Chondrocyte (in vitro differentiated cells): ENCODE measurements around the gene CDK14. TPM values are rescaled to one million over a fixed set of nuclear protein-coding genes. Genes with fewer than 3 reads are reported as not detected.

ENCODE experiments used
- DNase-seq: peaks from one replicate; pipeline ENCODE4 v3.0.0; 2021; ENCODE audit warnings: mixed read lengths, low spot score
- H3K27ac Mint-ChIP-seq: one replicate; pipeline ENCODE4 v1.8.0; 2021; ENCODE audit warnings: mild to moderate bottlenecking, moderate library complexity, mixed read lengths; ENCODE audit not compliant: unreplicated experiment
- H3K27me3 Mint-ChIP-seq: 2 replicates; pipeline ENCODE4 v1.8.0; 2021; ENCODE audit warnings: low read depth, mixed read lengths
- H3K36me3 Mint-ChIP-seq: 2 replicates; pipeline ENCODE4 v1.8.0; 2021; ENCODE audit warnings: low read depth, mixed read lengths
- H3K4me1 Mint-ChIP-seq: 2 replicates; pipeline ENCODE4 v1.8.0; 2021; ENCODE audit warnings: low read depth, mild to moderate bottlenecking, mixed read lengths
- H3K4me3 Mint-ChIP-seq: one replicate; pipeline ENCODE4 v1.8.0; 2021; ENCODE audit warnings: mild to moderate bottlenecking, moderate library complexity, mixed read lengths; ENCODE audit not compliant: unreplicated experiment
- H3K9me3 Mint-ChIP-seq: 2 replicates; pipeline ENCODE4 v1.8.0; 2021; ENCODE audit warnings: low read depth, mixed read lengths
- CTCF ChIP-seq: fragments of 200-600 bp; sonication (generic); IDR thresholded peaks from 2 replicates; pipeline ENCODE4 v1.5.0; 2021; ENCODE audit warnings: antibody characterized with exemption, mild to moderate bottlenecking, moderate library complexity
- total RNA-seq: library from RNA; stranded (reverse); gene quantifications from 3 replicates; pipeline ENCODE4 v1.2.1, GENCODE V29; 2021

The CDK14 gene
- total RNA-seq, 1 donor from 2014 or later, result 61.4 TPM

GRCh38 chr7:90821961-90822620 is 226.0 kb downstream of the CDK14 start:
- Mint-ChIP-seq H3K9me3 (peaks cover 10% of the 10 kb centered on the region), H3K4me3 (no peak overlapping the region), H3K27ac (no peak overlapping the region), H3K36me3 (no peaks in the 10 kb centered on the region), H3K4me1 (peaks cover 71% of the 10 kb centered on the region), H3K27me3 (no peaks in the 10 kb centered on the region)
- DNase-seq, result no peak
- TF ChIP-seq CTCF, result no peak

GRCh38 chr7:90824386-90825307 is 228.5 kb downstream of the CDK14 start:
- no peaks in the 10 kb centered on the region for H3K27me3 Mint-ChIP-seq
- H3K4me1 Mint-ChIP-seq, result peaks cover 56% of the 10 kb centered on the region
- no peak for DNase-seq
- TF ChIP-seq CTCF, result no peak
- H3K4me3 Mint-ChIP-seq, result no peak overlapping the region
- H3K9me3 Mint-ChIP-seq, result peaks cover 13% of the 10 kb centered on the region
- peak overlapping the region; percentile 86 for H3K27ac Mint-ChIP-seq
- H3K36me3 Mint-ChIP-seq, result no peaks in the 10 kb centered on the region

- TF ChIP-seq CTCF, result no peak
- no peaks in the 10 kb centered on the region for H3K27me3 Mint-ChIP-seq
- no peak overlapping the region for H3K27ac Mint-ChIP-seq
- no peak overlapping the region for H3K4me3 Mint-ChIP-seq
- peaks cover 10% of the 10 kb centered on the region for H3K9me3 Mint-ChIP-seq
- no peak for DNase-seq
- peaks cover 3% of the 10 kb centered on the region for H3K36me3 Mint-ChIP-seq
- peaks cover 48% of the 10 kb centered on the region for H3K4me1 Mint-ChIP-seq
These were observed 229.7 kb downstream of the CDK14 start for GRCh38 chr7:90825779-90826178.

- H3K36me3 Mint-ChIP-seq, result peaks cover 7% of the 10 kb centered on the region
- peak overlapping the region; percentile 41 for H3K27ac Mint-ChIP-seq
- H3K27me3 Mint-ChIP-seq, result no peaks in the 10 kb centered on the region
- H3K9me3 Mint-ChIP-seq, result peaks cover 8% of the 10 kb centered on the region
- peaks cover 42% of the 10 kb centered on the region for H3K4me1 Mint-ChIP-seq
- no peak overlapping the region for H3K4me3 Mint-ChIP-seq
- no peak for DNase-seq
- no peak for TF ChIP-seq CTCF
These were observed 232.5 kb downstream of the CDK14 start for GRCh38 chr7:90828601-90829000.

- H3K27ac Mint-ChIP-seq, result no peak overlapping the region
- no peak overlapping the region for H3K4me3 Mint-ChIP-seq
- peaks cover 8% of the 10 kb centered on the region for H3K36me3 Mint-ChIP-seq
- no peaks in the 10 kb centered on the region for H3K27me3 Mint-ChIP-seq
- peaks cover 44% of the 10 kb centered on the region for H3K4me1 Mint-ChIP-seq
- H3K9me3 Mint-ChIP-seq, result peaks cover 11% of the 10 kb centered on the region
- DNase-seq, result no peak
- TF ChIP-seq CTCF, result no peak
These were observed 234.2 kb downstream of the CDK14 start for GRCh38 chr7:90830308-90830707.
